MCF 10A (cell line): ENCODE results near the gene GPR156. TPM values are rescaled to one million over a fixed set of nuclear protein-coding genes. Genes with fewer than 3 reads are reported as not detected.

ENCODE experiments used
- BruUV-seq: library from RNA; stranded (reverse); fragments of 400-500 nt; replicated peaks from 2 replicates; lab custom pipeline; 2021; lab: Mats Ljungman, UMichigan
- CTCF ChIA-PET: fragments of 300-600 bp; sonication (Branson Sonifier 250); formaldehyde crosslinking; extraction: SDS; loops from one replicate; lab custom pipeline; 2021; ENCODE audit warnings: antibody characterized with exemption, inconsistent platforms; lab: Yijun Ruan, JAX
- POLR2A ChIA-PET: fragments of 300-600, 350-650 bp; sonication (Branson Sonifier 250); formaldehyde crosslinking; extraction: SDS; loops from one replicate; lab custom pipeline; 2020; ENCODE audit warnings: antibody characterized with exemption, inconsistent platforms; lab: Yijun Ruan, JAX
- DNase-seq: peaks from one replicate; pipeline ENCODE4 v3.0.0-alpha.2; 2018; ENCODE audit not compliant: unreplicated experiment
- H3K27ac Mint-ChIP-seq: one replicate; pipeline ENCODE4 v1.8.0; 2022; ENCODE audit warnings: mild to moderate bottlenecking, low read depth, mixed read lengths; ENCODE audit not compliant: unreplicated experiment
- H3K27me3 Mint-ChIP-seq: one replicate; pipeline ENCODE4 v1.8.0; 2022; ENCODE audit warnings: mixed read lengths; ENCODE audit not compliant: insufficient read depth, unreplicated experiment
- H3K36me3 Mint-ChIP-seq: one replicate; pipeline ENCODE4 v1.8.0; 2022; ENCODE audit warnings: mild to moderate bottlenecking, moderate library complexity, mixed read lengths; ENCODE audit not compliant: insufficient read depth, unreplicated experiment
- H3K4me1 Mint-ChIP-seq: one replicate; pipeline ENCODE4 v1.8.0; 2022; ENCODE audit warnings: mixed read lengths; ENCODE audit not compliant: insufficient read depth, unreplicated experiment
- H3K4me3 Mint-ChIP-seq: one replicate; pipeline ENCODE4 v1.8.0; 2022; ENCODE audit warnings: mild to moderate bottlenecking, moderate library complexity, mixed read lengths; ENCODE audit not compliant: unreplicated experiment
- H3K9me3 Mint-ChIP-seq: one replicate; pipeline ENCODE4 v1.8.0; 2022; ENCODE audit warnings: mixed read lengths; ENCODE audit not compliant: unreplicated experiment
- intact Hi-C: fragments of 100-400 bp; cut with micrococcal nuclease; formaldehyde crosslinking; loops from 2 replicates; pipeline ENCODE4 v1.14.1; 2022
- total RNA-seq: library from RNA; stranded (reverse); gene quantifications from 2 replicates; pipeline ENCODE4 v1.2.3, GENCODE V29; 2022
- TF ChIP-seq, protein P1 (sequence below): fragments of 200-600 bp; IDR thresholded peaks from one replicate; pipeline ENCODE4 v1.8.0; 2022; ENCODE audit warnings: antibody characterized with exemption, mild to moderate bottlenecking; ENCODE audit not compliant: unreplicated experiment

Gene GPR156
- total RNA-seq, 1 experiment from 2014 or later: 0.72 TPM

DNA sequence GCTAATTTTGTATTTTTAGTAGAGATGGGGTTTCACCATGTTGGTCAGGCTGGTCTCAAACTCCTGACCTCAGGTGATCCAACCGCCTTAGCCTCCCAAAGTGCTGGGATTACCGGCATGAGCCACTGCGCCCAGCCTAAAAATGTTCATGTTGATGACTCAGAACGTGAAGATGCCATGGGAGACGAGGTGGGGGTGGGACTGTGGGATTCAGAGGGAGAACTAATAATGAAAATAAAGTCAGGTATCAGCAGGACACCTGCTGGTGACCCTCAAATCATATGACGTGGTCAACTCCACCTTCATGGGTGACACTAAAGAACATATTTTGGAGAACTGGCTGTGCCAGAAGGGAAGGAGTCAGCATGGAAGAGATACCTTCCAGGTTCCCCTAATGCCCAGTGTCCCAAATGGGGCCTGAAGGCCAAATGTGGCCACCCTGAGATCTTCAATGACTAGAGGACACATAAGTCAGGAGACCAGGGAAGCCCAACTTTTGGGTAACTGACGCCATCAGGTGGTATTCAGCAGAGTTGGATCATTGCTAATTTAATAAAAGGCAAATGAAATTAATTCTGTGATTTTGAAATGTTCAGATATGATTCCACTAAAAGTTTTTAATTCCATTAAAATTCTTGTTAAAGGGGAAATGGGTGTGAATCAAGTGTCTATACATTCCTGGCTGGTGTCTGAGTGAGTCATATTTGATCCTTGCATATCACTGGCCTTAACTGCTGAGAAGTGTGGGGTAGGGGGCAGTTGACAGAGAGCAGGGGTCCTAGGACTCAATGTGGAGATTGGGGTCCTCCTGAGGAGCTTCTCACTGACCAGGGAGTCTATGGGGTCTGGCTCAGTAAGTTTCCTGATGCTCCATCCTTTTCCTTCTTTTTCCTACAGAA lies 102.2 kb downstream of the GPR156 start:
- TF ChIP-seq, protein P1, sequence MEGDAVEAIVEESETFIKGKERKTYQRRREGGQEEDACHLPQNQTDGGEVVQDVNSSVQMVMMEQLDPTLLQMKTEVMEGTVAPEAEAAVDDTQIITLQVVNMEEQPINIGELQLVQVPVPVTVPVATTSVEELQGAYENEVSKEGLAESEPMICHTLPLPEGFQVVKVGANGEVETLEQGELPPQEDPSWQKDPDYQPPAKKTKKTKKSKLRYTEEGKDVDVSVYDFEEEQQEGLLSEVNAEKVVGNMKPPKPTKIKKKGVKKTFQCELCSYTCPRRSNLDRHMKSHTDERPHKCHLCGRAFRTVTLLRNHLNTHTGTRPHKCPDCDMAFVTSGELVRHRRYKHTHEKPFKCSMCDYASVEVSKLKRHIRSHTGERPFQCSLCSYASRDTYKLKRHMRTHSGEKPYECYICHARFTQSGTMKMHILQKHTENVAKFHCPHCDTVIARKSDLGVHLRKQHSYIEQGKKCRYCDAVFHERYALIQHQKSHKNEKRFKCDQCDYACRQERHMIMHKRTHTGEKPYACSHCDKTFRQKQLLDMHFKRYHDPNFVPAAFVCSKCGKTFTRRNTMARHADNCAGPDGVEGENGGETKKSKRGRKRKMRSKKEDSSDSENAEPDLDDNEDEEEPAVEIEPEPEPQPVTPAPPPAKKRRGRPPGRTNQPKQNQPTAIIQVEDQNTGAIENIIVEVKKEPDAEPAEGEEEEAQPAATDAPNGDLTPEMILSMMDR: peak; percentile 42
- H3K4me3 Mint-ChIP-seq: no peak overlapping the region
- POLR2A ChIA-PET: interaction anchor here (0.7 to 1.7 kb wide), 8 partner anchors 13 to 233 kb away, joined by 3 to 12 read pairs (median 4); partner anchors contain the start of gene GSK3B
- no peaks in the 10 kb centered on the region for H3K27me3 Mint-ChIP-seq
- DNase-seq: peak; percentile 80
- BruUV-seq: no TSS peak
- intact Hi-C loops: loop anchor here (1.0 to 10.0 kb wide), 6 partner anchors 88 to 1301 kb away; no protein-coding TSS in a partner anchor
- peak overlapping the region; percentile 83 for H3K27ac Mint-ChIP-seq
- CTCF ChIA-PET: interaction anchor here (0.5 to 7.0 kb wide), 27 partner anchors 9 to 502 kb away, joined by 3 to 78 read pairs (median 4); no protein-coding TSS in a partner anchor
- no peaks in the 10 kb centered on the region for H3K9me3 Mint-ChIP-seq
- H3K36me3 Mint-ChIP-seq: no peaks in the 10 kb centered on the region
- H3K4me1 Mint-ChIP-seq: peaks cover 28% of the 10 kb centered on the region

DNA sequence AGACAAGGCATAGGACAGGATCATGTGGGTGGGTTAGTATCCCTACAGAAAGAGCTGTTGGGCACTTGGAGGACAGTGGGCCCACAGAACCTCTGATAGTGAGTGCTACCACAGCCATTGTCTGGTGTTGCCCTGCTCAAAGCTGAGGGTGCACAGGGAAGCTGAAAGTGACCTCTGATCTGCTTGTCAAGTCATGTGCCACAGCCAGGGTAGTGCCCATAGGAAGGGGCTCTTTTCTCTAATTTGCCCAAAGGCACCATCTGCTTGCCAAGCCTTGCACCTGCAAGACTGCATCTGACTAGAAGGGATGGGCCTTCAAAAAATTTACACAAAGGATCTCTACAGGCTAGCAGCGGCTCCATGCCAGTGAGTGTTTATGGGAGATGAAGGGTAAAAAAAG lies 103.4 kb downstream of the GPR156 start:
- H3K27me3 Mint-ChIP-seq: no peaks in the 10 kb centered on the region
- no peak overlapping the region for H3K4me3 Mint-ChIP-seq
- intact Hi-C loops: loop anchor here (1.0 to 10.0 kb wide), 5 partner anchors 86 to 1299 kb away; no protein-coding TSS in a partner anchor
- H3K9me3 Mint-ChIP-seq: no peaks in the 10 kb centered on the region
- no TSS peak for BruUV-seq
- DNase-seq: peak; percentile 21
- no peaks in the 10 kb centered on the region for H3K36me3 Mint-ChIP-seq
- POLR2A ChIA-PET: interaction anchor here (1.0 to 1.7 kb wide), 5 partner anchors 22 to 88 kb away, joined by 4 to 12 read pairs (median 6); partner anchors contain the start of gene GSK3B
- peaks cover 40% of the 10 kb centered on the region for H3K4me1 Mint-ChIP-seq
- TF ChIP-seq, protein P1: peak; percentile 16
- no peak overlapping the region for H3K27ac Mint-ChIP-seq
- CTCF ChIA-PET: interaction anchor here (0.6 to 7.0 kb wide), 18 partner anchors 9 to 676 kb away, joined by 3 to 78 read pairs (median 4); partner anchors contain the start of gene GSK3B

DNA sequence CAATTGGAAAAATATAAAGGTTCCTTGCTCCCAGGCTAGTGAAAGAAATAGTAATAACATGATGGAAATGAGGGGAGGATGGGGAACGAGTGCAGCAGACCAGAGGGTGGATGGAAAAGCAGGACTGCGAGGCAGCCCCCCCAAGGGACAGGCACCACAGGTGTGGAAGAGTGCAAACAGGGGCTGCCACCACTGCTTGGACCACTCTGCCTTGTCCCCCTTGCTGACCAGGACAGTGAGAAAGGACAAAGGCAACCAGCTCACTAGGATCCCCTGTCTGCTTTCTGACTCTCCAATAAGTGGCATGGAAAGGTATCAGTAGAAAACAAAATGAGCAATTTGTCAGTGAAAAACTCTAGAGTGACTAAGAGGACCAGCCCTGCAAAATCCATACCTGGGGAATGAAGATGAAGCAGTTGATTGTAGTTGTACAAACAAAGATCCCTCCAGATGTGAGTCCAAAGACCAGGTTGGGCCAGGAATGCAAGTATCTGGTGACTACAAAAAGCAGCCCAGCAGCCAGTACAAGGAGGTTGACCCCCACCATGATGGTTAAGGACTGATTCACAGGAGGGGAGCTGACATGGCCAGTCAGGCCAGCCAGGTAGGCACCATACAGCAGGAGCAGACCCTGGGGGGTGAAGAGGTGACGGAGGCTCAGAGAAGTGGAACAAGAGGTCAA lies 104.2 kb downstream of the GPR156 start:
- Mint-ChIP-seq H3K9me3 (no peaks in the 10 kb centered on the region), H3K4me3 (no peak overlapping the region), H3K36me3 (no peaks in the 10 kb centered on the region), H3K27me3 (no peaks in the 10 kb centered on the region), H3K4me1 (peaks cover 40% of the 10 kb centered on the region), H3K27ac (peak overlapping the region; percentile 49)
- no TSS peak for BruUV-seq
- DNase-seq: no peak
- intact Hi-C loops: loop anchor here (5.0 to 10.0 kb wide), 4 partner anchors 359 to 1299 kb away; no protein-coding TSS in a partner anchor
- TF ChIP-seq, protein P1: no peak
- ChIA-PET CTCF (interaction anchor here (0.6 to 7.0 kb wide), 14 partner anchors 9 to 289 kb away, joined by 3 to 78 read pairs (median 4); partner anchors contain the start of gene GSK3B), POLR2A (interaction anchor here (1.4 to 1.7 kb wide), 4 partner anchors 21 to 87 kb away, joined by 4 to 12 read pairs (median 6); partner anchors contain the start of gene GSK3B)
